HG02981 (cell line): Measurements from ENCODE around the gene AXDND1.
"Not testable (repeated sequence)": the region's sequence is repeated elsewhere in the genome, so short reads cannot be mapped to it uniquely, and the experiment has no call there.

ENCODE experiments used
- ATAC-seq: cut with Tn5 transposase; IDR thresholded peaks from one replicate; pipeline ENCODE4 v1.9.1; 2021; ENCODE audit warnings: mild to moderate bottlenecking, moderate library complexity; ENCODE audit not compliant: unreplicated experiment

Gene AXDND1

GRCh38 chr1:179459606-179460206 is 93.9 kb downstream of the AXDND1 start:
- ATAC-seq: not testable (repeated sequence)

DNA sequence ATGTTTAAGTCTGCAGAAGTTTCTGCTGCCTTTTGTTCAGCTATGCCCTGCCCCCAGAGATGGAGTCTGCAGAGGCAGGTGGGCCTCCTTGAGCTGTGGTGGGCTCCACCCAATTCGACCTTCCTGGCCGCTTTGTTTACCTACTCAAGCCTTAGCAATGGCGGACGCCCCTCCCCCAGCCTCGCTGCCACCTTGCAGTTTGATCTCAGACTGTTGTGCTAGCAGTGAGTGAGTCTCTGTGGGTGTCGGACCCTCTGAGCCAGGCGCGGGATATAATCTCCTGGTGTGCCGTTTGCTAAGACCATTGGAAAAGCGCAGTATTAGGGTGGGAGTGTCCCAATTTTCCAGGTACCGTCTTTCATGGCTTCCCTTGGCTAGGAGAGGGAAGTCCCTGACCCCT is 99.9 kb downstream of the AXDND1 start:
- ATAC-seq: not testable (repeated sequence)

DNA sequence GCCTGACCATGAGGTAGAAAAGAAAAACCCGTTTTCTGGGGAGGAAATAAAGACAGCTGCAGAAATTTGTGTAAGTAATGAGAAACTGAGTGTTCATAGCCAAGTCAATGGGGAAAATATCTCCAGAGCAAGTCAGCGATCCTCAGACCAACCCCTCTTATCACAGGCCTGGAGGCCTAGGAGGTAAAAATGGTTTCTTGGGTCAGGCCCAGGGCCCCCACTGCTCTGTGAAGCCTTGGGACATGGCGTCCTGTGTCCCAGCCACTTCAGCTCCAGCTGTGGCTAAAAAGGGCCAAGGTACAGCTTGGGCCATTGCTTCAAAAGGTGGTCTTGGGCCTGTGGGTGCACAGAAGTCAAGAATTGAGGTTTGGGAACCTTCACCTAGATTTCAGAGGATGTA is 108.9 kb downstream of the AXDND1 start:
- ATAC-seq: no peak

DNA sequence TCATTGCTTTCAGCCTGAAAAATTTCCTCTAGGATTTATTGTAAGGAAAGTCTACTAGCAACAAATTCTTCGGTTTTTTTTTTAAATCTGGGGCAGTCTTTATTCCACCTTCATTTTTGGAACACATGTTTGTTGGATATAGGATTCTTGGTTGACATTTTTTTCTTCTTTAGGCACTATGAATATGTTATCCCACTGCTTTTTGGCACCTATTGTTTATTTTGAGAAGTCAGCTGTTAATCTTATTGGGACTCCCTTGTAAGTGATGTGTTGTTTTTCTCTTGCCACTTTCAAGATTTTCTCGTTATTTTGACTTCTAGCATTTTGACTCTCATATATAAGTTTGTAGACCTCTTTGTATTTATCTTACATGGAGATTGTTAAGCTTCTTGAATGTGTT is 110.7 kb downstream of the AXDND1 start:
- no peak for ATAC-seq

GRCh38 chr1:179478370-179478769 is 112.6 kb downstream of the AXDND1 start:
- no peak for ATAC-seq

GRCh38 chr1:179490611-179491010 is 124.8 kb downstream of the AXDND1 start:
- ATAC-seq: no peak

DNA sequence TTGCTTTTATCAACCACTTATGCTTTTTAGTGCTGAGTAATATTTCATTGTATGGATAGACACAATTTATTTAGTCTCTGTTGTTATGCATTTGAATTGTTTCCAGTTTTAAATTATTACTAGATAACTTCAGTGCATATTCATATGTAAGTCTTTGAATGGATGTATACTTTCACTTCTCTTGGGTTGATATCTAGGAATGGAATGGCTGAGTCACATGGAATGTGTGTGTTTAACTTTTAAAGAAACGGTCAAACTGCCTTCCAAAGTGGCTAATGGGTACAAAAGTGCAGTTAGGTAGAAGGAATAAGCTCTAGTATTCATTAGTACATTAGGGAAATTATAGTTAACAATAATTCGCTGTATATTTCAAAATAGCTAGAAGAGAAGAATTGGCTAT is 127.6 kb downstream of the AXDND1 start:
- ATAC-seq: no peak

- ATAC-seq: no peak
These were observed 140.4 kb downstream of the AXDND1 start for GRCh38 chr1:179506199-179506598.

DNA sequence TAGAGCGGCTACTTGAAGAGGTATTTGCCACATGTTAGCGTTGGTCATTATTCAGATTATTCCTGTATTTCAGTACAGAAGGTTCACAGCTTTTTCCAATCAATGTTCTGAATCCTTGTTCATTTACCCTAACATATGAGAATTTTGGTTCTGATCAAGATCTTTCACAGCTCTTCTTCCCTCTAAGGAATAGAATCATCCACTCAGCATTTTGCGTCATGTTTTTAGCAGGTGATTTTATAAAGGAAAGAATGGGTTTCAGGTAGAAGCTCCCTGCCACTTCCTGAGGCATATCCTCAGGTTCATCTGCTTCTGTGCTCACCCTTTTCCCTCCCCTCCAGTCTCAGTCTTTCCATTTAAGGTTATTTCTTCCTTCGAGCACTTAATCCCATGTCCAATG is 143.6 kb downstream of the AXDND1 start:
- no peak for ATAC-seq

DNA sequence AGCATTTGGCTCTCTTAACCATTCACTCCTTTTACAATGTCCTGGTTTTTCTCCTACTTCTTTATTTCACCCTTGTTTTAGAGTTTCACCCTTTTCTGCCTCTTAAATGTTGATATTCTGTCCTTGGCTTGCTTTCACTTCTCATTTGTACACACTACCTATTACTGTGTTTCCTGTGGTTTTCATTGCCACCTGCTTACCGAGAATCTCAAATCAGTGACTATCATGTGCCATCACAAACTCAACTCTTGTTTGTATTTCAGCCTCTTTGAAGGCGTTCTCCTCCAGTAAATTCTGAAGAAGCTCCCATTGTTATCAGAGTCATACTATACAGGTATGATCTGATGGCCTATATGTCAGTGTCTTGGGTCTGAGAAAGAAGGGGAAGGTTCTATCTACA is 144.3 kb downstream of the AXDND1 start:
- ATAC-seq: peak; percentile 69

DNA sequence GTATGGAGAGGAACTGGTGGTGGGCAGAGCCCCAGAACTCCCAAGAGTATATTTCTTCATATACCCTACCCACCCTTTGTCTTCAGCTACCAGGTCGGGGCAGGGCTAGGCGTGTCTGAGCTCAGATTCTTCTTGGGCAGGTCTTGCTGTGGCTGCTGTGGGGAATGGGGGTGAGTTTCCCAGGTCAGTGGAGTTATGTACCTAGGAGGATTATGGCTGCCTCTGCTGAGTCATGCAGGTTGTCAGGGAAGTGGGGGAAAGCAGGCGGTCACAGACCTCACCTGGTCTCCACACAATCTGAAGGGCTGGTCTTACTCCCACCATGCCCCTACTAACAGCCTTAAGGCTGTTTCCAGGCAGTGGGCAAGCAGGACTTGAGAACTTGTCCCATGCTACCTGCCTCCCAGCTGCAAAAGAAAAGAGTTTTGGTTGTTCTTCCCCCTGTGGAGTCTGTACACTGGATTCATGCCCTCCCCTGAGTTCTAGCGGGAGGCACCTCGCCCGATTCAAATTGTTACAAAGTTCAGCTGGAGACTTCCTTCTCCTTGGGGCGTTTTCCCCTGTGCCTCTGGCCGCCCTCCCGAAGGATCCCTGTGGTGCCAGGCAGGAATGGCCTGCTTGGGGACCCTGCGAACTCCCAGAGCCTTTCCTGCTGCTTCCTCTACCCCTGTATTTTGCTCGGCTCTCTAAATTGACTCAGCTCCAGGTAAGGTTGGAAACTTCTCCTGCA is 151.4 kb downstream of the AXDND1 start:
- ATAC-seq: no peak

- not testable (repeated sequence) for ATAC-seq
These were observed 152.8 kb downstream of the AXDND1 start for GRCh38 chr1:179518544-179518943.

GRCh38 chr1:179529482-179530195 is 163.9 kb downstream of the AXDND1 start:
- no peak for ATAC-seq

DNA sequence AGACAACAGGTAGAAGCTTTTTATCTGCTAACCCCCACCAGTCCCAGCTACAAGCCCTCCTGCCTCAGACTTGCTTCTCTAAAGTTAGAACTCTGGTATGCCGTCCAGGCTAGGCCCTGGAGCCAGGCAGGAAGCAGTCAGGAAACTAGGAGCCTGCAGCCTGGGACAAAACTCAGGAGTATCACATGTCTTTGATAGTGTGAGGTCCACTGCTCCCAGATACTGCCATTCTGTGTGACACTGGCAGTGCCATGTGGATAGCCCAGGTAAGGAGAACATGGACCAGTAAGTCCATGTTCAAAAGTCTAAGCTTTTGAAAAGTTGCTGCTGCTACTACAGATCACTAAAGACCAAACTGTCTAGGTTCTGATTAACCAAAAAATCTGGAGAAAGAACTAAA is 164.6 kb downstream of the AXDND1 start:
- ATAC-seq: no peak

GRCh38 chr1:179541774-179542173 is 176.0 kb downstream of the AXDND1 start:
- no peak for ATAC-seq

DNA sequence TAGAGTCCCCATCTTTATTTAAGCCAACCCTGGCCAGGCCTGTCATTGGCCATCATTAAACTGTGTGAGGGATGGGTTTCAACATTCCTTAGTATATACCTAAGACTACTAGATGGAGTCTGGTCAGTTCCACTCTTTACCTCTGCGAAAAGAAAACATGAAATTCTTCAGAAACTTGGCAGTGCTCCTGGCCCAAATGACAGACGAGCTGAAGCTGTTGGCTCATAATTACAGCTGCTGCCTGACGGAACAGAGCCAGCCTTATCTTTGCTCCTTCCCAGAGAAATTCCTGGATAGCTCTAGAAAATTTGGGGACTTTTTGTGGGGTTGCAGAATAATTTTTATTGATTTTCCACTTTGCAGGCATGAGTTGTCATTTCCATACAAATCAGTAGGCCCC is 179.6 kb downstream of the AXDND1 start:
- no peak for ATAC-seq

- ATAC-seq: no peak
These were observed 181.3 kb downstream of the AXDND1 start for GRCh38 chr1:179547021-179547535.

DNA sequence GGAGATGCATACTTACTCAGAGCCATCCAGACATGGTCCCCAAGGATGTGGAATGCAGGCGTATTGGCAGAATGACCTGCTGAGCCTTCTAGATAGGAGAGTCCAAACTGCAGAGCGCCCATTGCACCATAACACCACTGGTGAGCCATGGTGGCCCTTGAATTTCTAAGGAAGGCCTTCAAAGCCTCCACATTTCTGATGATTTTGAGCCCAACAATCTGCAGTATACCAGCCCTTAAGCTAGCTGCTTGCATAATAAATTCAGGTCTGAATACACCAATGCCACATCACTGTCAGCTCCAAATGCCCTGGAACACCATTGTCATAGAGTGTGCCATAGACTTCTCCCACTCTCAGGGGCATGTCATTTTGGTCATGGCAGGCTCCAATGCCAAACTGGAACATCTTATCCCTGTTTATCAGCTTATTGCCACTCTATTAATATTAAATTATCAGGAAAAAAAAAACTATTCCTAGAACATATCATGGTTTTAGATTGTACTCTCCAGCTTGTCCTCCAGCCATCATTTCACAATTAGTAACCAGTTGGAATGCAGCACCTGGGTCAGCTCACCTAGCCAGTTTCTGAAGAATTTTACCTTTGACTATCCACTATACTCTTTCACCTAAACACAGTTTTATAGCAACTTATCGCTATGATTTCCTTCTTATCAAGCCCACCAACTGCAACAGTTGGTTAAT is 183.0 kb downstream of the AXDND1 start:
- ATAC-seq: no peak

GRCh38 chr1:179549368-179549700 is 183.6 kb downstream of the AXDND1 start:
- ATAC-seq: no peak

- ATAC-seq: no peak
These were observed 185.2 kb downstream of the AXDND1 start for GRCh38 chr1:179550746-179551682.
